CD4-positive, alpha-beta T cell (primary cell): ENCODE measurements around the gene MOSPD3. TPM values are rescaled to one million over a fixed set of nuclear protein-coding genes. Genes with fewer than 3 reads are reported as not detected.

Experiments used
- total RNA-seq, 174 experiments: library from RNA in 2 of 174; stranded (reverse) in 2 of 174; gene quantifications; one replicate each; pipeline ENCODE4 v1.2.3 and lab custom pipeline; 2021 to 2026

MOSPD3 gene
- total RNA-seq, 2 experiments from 2014 or later = 8.5 to 10.9 TPM

Other genes starting within 250 kb of the MOSPD3 start
- 1 to 10 TPM; 4.6 to 5.3 TPM for gene PILRA, start 239.1 kb upstream of the MOSPD3 start, total RNA-seq
- gene ZCWPW1, start 183.8 kb upstream of the MOSPD3 start, total RNA-seq = 1 to 10 TPM; 4.4 to 6.5 TPM
- 10 to 100 TPM; 52.6 to 57.0 TPM for gene MEPCE, start 182.7 kb upstream of the MOSPD3 start, total RNA-seq
- 10 to 100 TPM; 42.9 to 47.0 TPM for gene PPP1R35, start 176.0 kb upstream of the MOSPD3 start, total RNA-seq
- gene SPACDR, start 148.3 kb upstream of the MOSPD3 start, total RNA-seq = under 1 TPM; 0.64 to 0.93 TPM
- 10 to 100 TPM; 34.6 to 36.5 TPM for gene TSC22D4, start 133.3 kb upstream of the MOSPD3 start, total RNA-seq
- gene NYAP1, start 128.6 kb upstream of the MOSPD3 start, total RNA-seq = under 1 TPM; 0.66 to 0.75 TPM
- gene AGFG2, start 73.3 kb upstream of the MOSPD3 start, total RNA-seq = 1 to 10 TPM; 6.6 to 9.9 TPM
- 10 to 100 TPM; 52.0 to 53.4 TPM for gene SAP25, start 38.6 kb upstream of the MOSPD3 start, total RNA-seq
- gene LRCH4, start 26.4 kb upstream of the MOSPD3 start, total RNA-seq = 100 to 1,000 TPM; 313 to 317 TPM
- under 1 TPM; 0.66 to 0.78 TPM for gene FBXO24, start 26.2 kb upstream of the MOSPD3 start, total RNA-seq
- gene PCOLCE, start 10.2 kb upstream of the MOSPD3 start, total RNA-seq = 1 to 10 TPM; 6.7 to 7.5 TPM
- 1 to 10 TPM; 1.7 to 2.3 TPM for gene TFR2, start 29.0 kb downstream of the MOSPD3 start, total RNA-seq
- not detected for gene ACTL6B, start 43.9 kb downstream of the MOSPD3 start, total RNA-seq
- 10 to 100 TPM; 87.8 to 91.9 TPM for gene GNB2, start 61.2 kb downstream of the MOSPD3 start, total RNA-seq
- 10 to 100 TPM; 75.5 to 78.8 TPM for gene GIGYF1, start 81.7 kb downstream of the MOSPD3 start, total RNA-seq
- 1 to 10 TPM; 7.4 to 7.5 TPM for gene POP7, start 93.6 kb downstream of the MOSPD3 start, total RNA-seq
- not detected for gene EPO, start 107.9 kb downstream of the MOSPD3 start, total RNA-seq
- gene ZAN, start 121.1 kb downstream of the MOSPD3 start, total RNA-seq = not detected
- gene EPHB4, start 215.0 kb downstream of the MOSPD3 start, total RNA-seq = 1 to 10 TPM; 8.4 to 8.9 TPM
- 10 to 100 TPM; 26.3 to 28.2 TPM for gene SLC12A9, start 240.2 kb downstream of the MOSPD3 start, total RNA-seq